Measurements from ENCODE around the gene MTFMT. TPM values are rescaled to one million over a fixed set of nuclear protein-coding genes. Genes with fewer than 3 reads are reported as not detected.

Gene MTFMT
- total RNA-seq, 4 donors from 2014 or later: 9.8 to 40.5 (median 31.0) TPM

- H3K4me3 ChIP-seq: no peak overlapping the region
- no peak overlapping the region for H3K27ac ChIP-seq
- no peaks in the 10 kb centered on the region for H3K27me3 ChIP-seq
- in situ Hi-C loops (cut with MboI; ENCODE audit: low pct_ligation_motif_present in 1 of 4, low pct_unique_long_range_greater_than_20kb in 1 of 4, low sequenced_read_pairs in 3 of 4) (no loop called here), intact Hi-C loops (cut with DNase I; ENCODE audit: low total_unique reads) (no loop called here)
- no peaks in the 10 kb centered on the region for H3K9me3 ChIP-seq
- peaks cover 0 to 63% (median 21%) of the 10 kb centered on the region in 4 donors for H3K36me3 ChIP-seq
- DNase-seq: no peak
- no peak for TF ChIP-seq CTCF (IDR thresholded peaks at IDR 0.05)
- TF ChIP-seq POLR2A (IDR thresholded peaks at IDR 0.05): no peak
- TF ChIP-seq EP300 (IDR thresholded peaks at IDR 0.05; ENCODE audit: low read depth): no peak
- no peak for TF ChIP-seq POLR2AphosphoS5 (IDR thresholded peaks at IDR 0.05)
- no peaks in the 10 kb centered on the region for H3K4me1 ChIP-seq
- whole genome bisulfite sequencing, 2 donors (ENCODE audit: low coverage in 1 of 2): 93 to 95% methylated on average over 4 to 7 of the region's 7 CpGs
These were observed 58.7 kb downstream of the MTFMT start for GRCh38 chr15:64970698-64971097.

- DNase-seq: no peak
- WGBS, 2 donors (ENCODE audit: low coverage in 1 of 2): 87 to 100% methylated on average over 1 of the region's 1 CpG
- no peak for TF ChIP-seq POLR2AphosphoS5 (IDR thresholded peaks at IDR 0.05)
- TF ChIP-seq EP300 (IDR thresholded peaks at IDR 0.05; ENCODE audit: low read depth): no peak
- no peak for TF ChIP-seq POLR2A (IDR thresholded peaks at IDR 0.05)
- no peak for TF ChIP-seq CTCF (IDR thresholded peaks at IDR 0.05)
- Histone ChIP-seq H3K27me3 (no peaks in the 10 kb centered on the region), H3K27ac (no peak overlapping the region), H3K9me3 (no peaks in the 10 kb centered on the region), H3K4me3 (no peak overlapping the region), H3K36me3 (peaks cover 0 to 66% (median 23%) of the 10 kb centered on the region in 4 donors), H3K4me1 (no peaks in the 10 kb centered on the region)
- intact Hi-C loops (cut with DNase I; ENCODE audit: low total_unique reads): no loop called here
- in situ Hi-C loops (cut with MboI; ENCODE audit: low pct_ligation_motif_present in 1 of 4, low pct_unique_long_range_greater_than_20kb in 1 of 4, low sequenced_read_pairs in 3 of 4): no loop called here
These were observed 60.0 kb downstream of the MTFMT start for GRCh38 chr15:64969401-64969800.

- H3K27me3 ChIP-seq: no peaks in the 10 kb centered on the region
- TF ChIP-seq POLR2A (IDR thresholded peaks at IDR 0.05): no peak
- TF ChIP-seq POLR2AphosphoS5 (IDR thresholded peaks at IDR 0.05): no peak
- no peak for TF ChIP-seq EP300 (IDR thresholded peaks at IDR 0.05; ENCODE audit: low read depth)
- no peak for TF ChIP-seq CTCF (IDR thresholded peaks at IDR 0.05)
- H3K4me3 ChIP-seq: no peak overlapping the region
- no peaks in the 10 kb centered on the region for H3K4me1 ChIP-seq
- intact Hi-C loops (cut with DNase I; ENCODE audit: low total_unique reads) (no loop called here), in situ Hi-C loops (cut with MboI; ENCODE audit: low pct_ligation_motif_present in 1 of 4, low pct_unique_long_range_greater_than_20kb in 1 of 4, low sequenced_read_pairs in 3 of 4) (no loop called here)
- no peak for DNase-seq
- H3K9me3 ChIP-seq: no peaks in the 10 kb centered on the region
- no peak overlapping the region for H3K27ac ChIP-seq
- H3K36me3 ChIP-seq: peaks cover 0 to 74% (median 31%) of the 10 kb centered on the region in 4 donors
- whole genome bisulfite sequencing, 2 donors (ENCODE audit: low coverage in 1 of 2): 92 to 96% methylated on average over 2 to 5 of the region's 5 CpGs
These were observed 68.4 kb downstream of the MTFMT start for GRCh38 chr15:64961013-64961412.

GRCh38 chr15:64960153-64960552 lies 69.3 kb downstream of the MTFMT start:
- no peak overlapping the region for H3K27ac ChIP-seq
- no peak for TF ChIP-seq POLR2A (IDR thresholded peaks at IDR 0.05)
- no peak for TF ChIP-seq CTCF (IDR thresholded peaks at IDR 0.05)
- TF ChIP-seq EP300 (IDR thresholded peaks at IDR 0.05; ENCODE audit: low read depth): no peak
- no peak for TF ChIP-seq POLR2AphosphoS5 (IDR thresholded peaks at IDR 0.05)
- in situ Hi-C loops (cut with MboI; ENCODE audit: low pct_ligation_motif_present in 1 of 4, low pct_unique_long_range_greater_than_20kb in 1 of 4, low sequenced_read_pairs in 3 of 4) (no loop called here), intact Hi-C loops (cut with DNase I; ENCODE audit: low total_unique reads) (no loop called here)
- 97% methylated on average over 6 of the region's 6 CpGs; no CpG with 5 or more reads in 1 of the 2 donors for whole genome bisulfite sequencing, 2 donors (ENCODE audit: low coverage in 1 of 2)
- no peaks in the 10 kb centered on the region for H3K4me1 ChIP-seq
- peaks cover 0 to 69% (median 33%) of the 10 kb centered on the region in 4 donors for H3K36me3 ChIP-seq
- no peak overlapping the region for H3K4me3 ChIP-seq
- no peaks in the 10 kb centered on the region for H3K9me3 ChIP-seq
- DNase-seq: no peak
- no peaks in the 10 kb centered on the region for H3K27me3 ChIP-seq
